HEK293 (cell line): ENCODE results near the gene MBTD1.
A peak's percentile ranks its signal among the peaks of the same experiment; 100 is the strongest.

Experiments used
- FEZF1 ChIP-seq: fragments of 450-650 bp; formaldehyde crosslinking; IDR thresholded peaks from 2 replicates; pipeline ENCODE4 v1.5.1; 2016; ENCODE audit warnings: missing biosample characterization, missing genetic modification characterization
- GLI2 ChIP-seq: fragments of 450-650 bp; formaldehyde crosslinking; IDR thresholded peaks from 2 replicates; pipeline ENCODE4; 2017; ENCODE audit warnings: missing biosample characterization, missing genetic modification characterization, low read depth, borderline replicate concordance
- GLIS1 ChIP-seq: fragments of 450-650 bp; formaldehyde crosslinking; IDR thresholded peaks from 2 replicates; pipeline ENCODE4 v1.5.1; 2016; ENCODE audit warnings: missing biosample characterization, missing genetic modification characterization
- KLF1 ChIP-seq: fragments of 450-650 bp; formaldehyde crosslinking; IDR thresholded peaks from 2 replicates; pipeline ENCODE4 v1.5.1; 2016; ENCODE audit warnings: missing biosample characterization, missing genetic modification characterization
- KLF7 ChIP-seq: fragments of 450-650 bp; formaldehyde crosslinking; IDR thresholded peaks from 2 replicates; pipeline ENCODE4 v1.5.1; 2016; ENCODE audit warnings: missing biosample characterization, missing genetic modification characterization, borderline replicate concordance
- MZF1 ChIP-seq: fragments of 450-650 bp; formaldehyde crosslinking; IDR thresholded peaks from 2 replicates; pipeline ENCODE4 v1.5.1; 2017; ENCODE audit warnings: missing biosample characterization, missing genetic modification characterization, borderline replicate concordance
- OVOL3 ChIP-seq: fragments of 450-650 bp; formaldehyde crosslinking; IDR thresholded peaks from 2 replicates; pipeline ENCODE4 v1.5.1; 2016; ENCODE audit warnings: missing biosample characterization, missing genetic modification characterization
- ZBTB21 ChIP-seq: fragments of 450-650 bp; formaldehyde crosslinking; IDR thresholded peaks from 2 replicates; pipeline ENCODE4 v1.5.1; 2017; ENCODE audit warnings: missing biosample characterization, missing genetic modification characterization
- ZFP3 ChIP-seq: fragments of 450-650 bp; formaldehyde crosslinking; IDR thresholded peaks from 2 replicates; pipeline ENCODE4 v1.5.1; 2016; ENCODE audit warnings: low read depth, missing biosample characterization, missing genetic modification characterization
- ZIC2 ChIP-seq: fragments of 450-650 bp; formaldehyde crosslinking; IDR thresholded peaks from 2 replicates; pipeline ENCODE4 v1.5.1; 2016; ENCODE audit warnings: missing biosample characterization, missing genetic modification characterization
- ZNF132 ChIP-seq: fragments of 450-650 bp; formaldehyde crosslinking; IDR thresholded peaks from 2 replicates; pipeline ENCODE4 v1.5.1; 2017; ENCODE audit warnings: missing biosample characterization, missing genetic modification characterization, borderline replicate concordance
- ZNF174 ChIP-seq: fragments of 450-650 bp; formaldehyde crosslinking; IDR thresholded peaks from 2 replicates; pipeline ENCODE4 v1.5.0; 2017; ENCODE audit warnings: missing biosample characterization, mild to moderate bottlenecking, missing genetic modification characterization
- ZNF175 ChIP-seq: fragments of 450-650 bp; formaldehyde crosslinking; IDR thresholded peaks from 2 replicates; pipeline ENCODE4 v1.5.1; 2016; ENCODE audit warnings: missing biosample characterization, missing genetic modification characterization
- ZNF266 ChIP-seq: fragments of 450-650 bp; formaldehyde crosslinking; IDR thresholded peaks from 2 replicates; pipeline ENCODE4 v1.5.1; 2016; ENCODE audit warnings: missing biosample characterization, missing genetic modification characterization, low read depth
- ZNF274 ChIP-seq, 2 experiments: fragments of 200-500 bp in 1 of 2; fragments of 450-650 bp in 1 of 2; sonication (Bioruptor generic) in 1 of 2; formaldehyde crosslinking in 1 of 2; IDR thresholded peaks; 2 replicates each; pipeline versions ENCODE4 v1.5.1 to v1.6.1; 2014 to 2016; ENCODE audit warnings: borderline replicate concordance in 1 of 2, inconsistent platforms in 1 of 2, low read length in 1 of 2, missing biosample characterization in 1 of 2, missing genetic modification characterization in 1 of 2
- ZNF354C ChIP-seq: fragments of 450-650 bp; formaldehyde crosslinking; IDR thresholded peaks from 2 replicates; pipeline ENCODE4 v1.5.1; 2016; ENCODE audit warnings: missing biosample characterization, missing genetic modification characterization, low read depth, borderline replicate concordance
- ZNF362 ChIP-seq: fragments of 450-650 bp; formaldehyde crosslinking; IDR thresholded peaks from 2 replicates; pipeline ENCODE4 v1.5.1; 2016; ENCODE audit warnings: missing biosample characterization, missing genetic modification characterization
- ZNF449 ChIP-seq: fragments of 450-650 bp; formaldehyde crosslinking; IDR thresholded peaks from 2 replicates; pipeline ENCODE4 v1.5.1; 2017; ENCODE audit warnings: missing biosample characterization, mild to moderate bottlenecking, missing genetic modification characterization, moderate library complexity
- ZNF518A ChIP-seq: fragments of 450-650 bp; formaldehyde crosslinking; conservative IDR thresholded peaks from 2 replicates; pipeline ENCODE4 v1.5.1; 2016; ENCODE audit warnings: low read depth, missing biosample characterization, missing genetic modification characterization
- ZNF560 ChIP-seq: fragments of 450-650 bp; formaldehyde crosslinking; IDR thresholded peaks from 2 replicates; pipeline ENCODE4 v1.5.1; 2017; ENCODE audit warnings: missing biosample characterization, missing genetic modification characterization, borderline replicate concordance
- ZNF621 ChIP-seq: fragments of 450-650 bp; formaldehyde crosslinking; IDR thresholded peaks from 2 replicates; pipeline ENCODE4 v1.5.1; 2017; ENCODE audit warnings: missing biosample characterization, missing genetic modification characterization
- ZNF664 ChIP-seq: fragments of 450-650 bp; formaldehyde crosslinking; IDR thresholded peaks from 2 replicates; pipeline ENCODE4 v1.5.1; 2016; ENCODE audit warnings: missing biosample characterization, missing genetic modification characterization
- ZNF670 ChIP-seq: fragments of 450-650 bp; formaldehyde crosslinking; IDR thresholded peaks from 2 replicates; pipeline ENCODE4 v1.5.1; 2016; ENCODE audit warnings: missing biosample characterization, missing genetic modification characterization, low read depth
- ZNF692 ChIP-seq: fragments of 450-650 bp; formaldehyde crosslinking; IDR thresholded peaks from 2 replicates; pipeline ENCODE4 v1.5.1; 2016; ENCODE audit warnings: missing biosample characterization, missing genetic modification characterization
- ZNF747 ChIP-seq: fragments of 450-650 bp; formaldehyde crosslinking; IDR thresholded peaks from 2 replicates; pipeline ENCODE4 v1.5.1; 2016; ENCODE audit warnings: missing biosample characterization, missing genetic modification characterization
- ZNF768 ChIP-seq: fragments of 450-650 bp; formaldehyde crosslinking; IDR thresholded peaks from 2 replicates; pipeline ENCODE4 v1.5.1; 2018; ENCODE audit warnings: missing biosample characterization, mild to moderate bottlenecking, missing genetic modification characterization
- ZNF843 ChIP-seq: fragments of 450-650 bp; formaldehyde crosslinking; IDR thresholded peaks from 2 replicates; pipeline ENCODE4 v1.5.1; 2016; ENCODE audit warnings: missing biosample characterization, missing genetic modification characterization
- ZSCAN16 ChIP-seq: fragments of 450-650 bp; formaldehyde crosslinking; IDR thresholded peaks from 2 replicates; pipeline ENCODE4 v1.5.1; 2016; ENCODE audit warnings: missing biosample characterization, missing genetic modification characterization
- TF ChIP-seq, protein P1 (sequence below): fragments of 450-650 bp; formaldehyde crosslinking; IDR thresholded peaks from 2 replicates; pipeline ENCODE4 v1.5.1; 2016; ENCODE audit warnings: missing biosample characterization, missing genetic modification characterization

Gene MBTD1

GRCh38 chr17:51153210-51154072 lies 106.4 kb downstream of the MBTD1 start, which contains the start of gene NME1 (continued):
- TF ChIP-seq ZNF518A (tag by site-specific recombination), result peak; percentile 93
- TF ChIP-seq ZNF175 (tag by site-specific recombination), result no peak
- TF ChIP-seq ZNF560 (tag by site-specific recombination), result no peak
- peak; percentile 72 for TF ChIP-seq KLF1 (tag by site-specific recombination)
- no peak for TF ChIP-seq GLI2 (tag by site-specific recombination)
- TF ChIP-seq ZNF132 (tag by site-specific recombination), result no peak
- TF ChIP-seq ZNF670 (tag by site-specific recombination), result no peak
- no peak; the same call in 1 of the 2 replicates for TF ChIP-seq ZNF768 (tag by site-specific recombination)
- TF ChIP-seq ZSCAN16 (tag by site-specific recombination), result peak; percentile 76; the same call in 1 of the 2 replicates
- peak; percentile 76; the same call in 1 of the 2 replicates for TF ChIP-seq ZNF449 (tag by site-specific recombination)
- TF ChIP-seq ZBTB21, result peak; percentile 90
- peak; percentile 39 for TF ChIP-seq ZIC2 (tag by site-specific recombination)
- no peak for TF ChIP-seq ZNF266 (tag by site-specific recombination)
- TF ChIP-seq ZNF274 (IDR thresholded peaks at IDR 0.05; ENCODE audit: low read length), result no peak
- no peak for TF ChIP-seq ZNF274 (tag by site-specific recombination; IDR thresholded peaks at IDR 0.05; ENCODE audit: borderline replicate concordance)
- TF ChIP-seq ZNF621 (tag by site-specific recombination), result no peak
- TF ChIP-seq ZNF692 (tag by site-specific recombination), result peak; percentile 94
- TF ChIP-seq ZNF354C (tag by site-specific recombination), result no peak
- TF ChIP-seq, protein P1, sequence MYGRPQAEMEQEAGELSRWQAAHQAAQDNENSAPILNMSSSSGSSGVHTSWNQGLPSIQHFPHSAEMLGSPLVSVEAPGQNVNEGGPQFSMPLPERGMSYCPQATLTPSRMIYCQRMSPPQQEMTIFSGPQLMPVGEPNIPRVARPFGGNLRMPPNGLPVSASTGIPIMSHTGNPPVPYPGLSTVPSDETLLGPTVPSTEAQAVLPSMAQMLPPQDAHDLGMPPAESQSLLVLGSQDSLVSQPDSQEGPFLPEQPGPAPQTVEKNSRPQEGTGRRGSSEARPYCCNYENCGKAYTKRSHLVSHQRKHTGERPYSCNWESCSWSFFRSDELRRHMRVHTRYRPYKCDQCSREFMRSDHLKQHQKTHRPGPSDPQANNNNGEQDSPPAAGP (tag by site-specific recombination), result peak; percentile 100
- TF ChIP-seq KLF7, result peak; percentile 99
- TF ChIP-seq GLIS1 (tag by site-specific recombination), result peak; percentile 64
- no peak for TF ChIP-seq ZFP3
- peak; percentile 79 for TF ChIP-seq FEZF1
- no peak for TF ChIP-seq MZF1
- TF ChIP-seq ZNF747 (tag by site-specific recombination), result no peak
- peak; percentile 75 for TF ChIP-seq ZNF664 (tag by site-specific recombination)
- TF ChIP-seq ZNF174 (tag by site-specific recombination), result no peak
- peak; percentile 90 for TF ChIP-seq ZNF843
- peak; percentile 97 for TF ChIP-seq ZNF362 (tag by site-specific recombination)
- TF ChIP-seq OVOL3, result peak; percentile 81
